GM21360 (cell line): ENCODE results near the gene EGR4.

Experiments used
- ATAC-seq: cut with Tn5 transposase; IDR thresholded peaks from one replicate; pipeline ENCODE4 v1.9.1; 2021; ENCODE audit warnings: mild to moderate bottlenecking, moderate library complexity; ENCODE audit not compliant: unreplicated experiment

The EGR4 gene

GRCh38 chr2:73290049-73290839 lies 3.1 kb downstream of the EGR4 start:
- ATAC-seq = no peak

GRCh38 chr2:73289304-73289703 lies 4.0 kb downstream of the EGR4 start:
- no peak for ATAC-seq

DNA sequence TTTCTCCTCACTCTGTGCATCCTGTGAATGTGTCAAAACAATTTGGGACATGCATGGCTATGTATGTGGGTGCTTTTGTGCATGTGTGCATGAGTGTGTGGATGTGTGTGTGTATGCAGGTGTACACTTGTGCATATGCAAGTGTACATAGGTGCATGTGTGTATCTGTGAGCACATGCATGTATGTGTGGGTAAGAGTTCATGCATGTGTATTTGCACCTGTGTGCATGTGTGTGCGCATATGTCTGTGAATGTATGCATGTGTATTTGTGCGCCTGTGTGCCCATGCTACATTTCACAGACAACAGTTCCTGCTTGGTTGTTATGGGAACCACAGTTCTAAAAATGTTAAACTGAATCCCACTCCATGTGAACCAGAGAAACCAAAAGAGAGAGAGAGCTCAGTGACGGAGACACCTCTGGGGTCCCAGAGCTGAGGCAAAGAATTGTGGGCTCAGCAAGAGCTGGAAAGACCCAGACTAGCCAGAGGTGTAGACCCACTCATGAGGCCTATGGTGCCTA lies 7.2 kb downstream of the EGR4 start:
- ATAC-seq = no peak

- ATAC-seq = peak; percentile 47
Measured at GRCh38 chr2:73285159-73285739, 8.1 kb downstream of the EGR4 start.

- ATAC-seq = peak; percentile 61
Measured at GRCh38 chr2:73284296-73285158, 8.8 kb downstream of the EGR4 start, which contains the start of gene FBXO41. Gene FBXO41 (minus strand): TSS chr2:73284478. CDS start chr2:73269630, 14,848 bp downstream.

- ATAC-seq = peak; percentile 19
Measured at GRCh38 chr2:73283545-73284295, 9.6 kb downstream of the EGR4 start.

DNA sequence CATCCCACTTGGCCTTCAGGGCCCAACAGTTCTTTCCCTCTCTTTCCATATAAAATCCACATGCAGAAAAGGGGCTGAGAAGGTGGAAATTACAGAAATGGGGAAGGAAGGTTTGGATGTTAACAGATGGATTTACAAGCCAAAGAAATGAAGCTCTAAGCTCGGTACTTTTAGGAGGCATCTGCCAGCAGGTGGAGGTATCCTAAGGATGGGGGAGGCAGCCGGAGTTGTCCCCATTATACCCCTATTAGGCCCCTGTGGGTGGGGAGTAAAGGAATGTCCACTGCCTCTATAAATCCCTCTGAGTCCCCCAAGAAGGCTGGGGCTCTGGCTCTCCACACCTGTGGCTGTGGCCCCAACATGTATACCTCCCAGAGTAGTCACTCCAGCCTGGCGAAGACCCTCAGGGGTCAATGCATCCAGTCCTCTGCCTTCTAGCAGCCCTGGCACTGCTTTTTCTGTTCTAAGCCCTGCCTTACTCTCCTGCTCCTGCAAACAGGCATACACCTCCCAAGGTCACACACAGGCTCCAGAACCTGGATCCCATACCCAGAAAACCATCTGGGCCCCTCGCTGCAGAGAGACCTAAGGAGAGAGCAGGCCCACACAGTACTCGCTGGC lies 10.3 kb downstream of the EGR4 start:
- ATAC-seq = no peak

DNA sequence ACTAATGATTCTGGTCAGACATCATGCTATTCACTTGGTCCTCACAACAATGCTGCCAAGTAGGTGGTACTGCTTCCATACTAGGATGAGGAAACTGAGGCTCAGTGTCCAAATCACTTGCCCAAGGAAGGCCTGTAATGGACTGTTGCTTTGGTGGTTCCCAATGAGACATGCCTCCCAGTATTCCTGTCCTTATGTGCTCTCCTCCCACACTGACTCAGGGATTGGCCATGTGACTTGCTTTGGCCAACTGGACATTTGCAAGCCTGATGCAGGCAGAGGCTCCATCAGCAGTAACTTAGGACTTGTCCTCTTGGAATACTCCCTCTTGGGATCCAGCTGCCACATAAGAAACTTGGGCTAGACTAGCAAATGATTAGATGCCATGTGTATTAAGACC lies 12.1 kb downstream of the EGR4 start:
- ATAC-seq = no peak

GRCh38 chr2:73279852-73280251 lies 13.5 kb downstream of the EGR4 start:
- ATAC-seq = no peak

DNA sequence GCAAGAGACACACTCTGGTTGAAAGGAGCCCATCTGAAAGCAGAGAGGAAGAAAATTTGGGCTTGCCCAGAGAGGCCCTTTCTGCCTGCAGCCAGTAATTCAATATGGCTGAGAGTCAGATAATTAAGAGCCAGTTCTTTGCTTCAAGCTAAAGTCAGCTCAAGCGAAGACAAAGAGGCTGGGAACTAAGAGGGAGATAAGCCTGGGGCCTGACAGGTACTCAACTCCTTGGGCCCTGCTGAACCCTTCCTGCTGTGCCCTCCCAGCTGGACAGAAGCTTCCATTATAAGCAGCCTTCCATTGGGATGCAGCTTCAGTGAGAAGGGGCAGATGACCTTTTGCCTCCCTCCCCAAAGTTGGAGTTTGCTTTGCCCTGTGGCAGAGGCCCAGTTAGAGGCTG lies 21.1 kb downstream of the EGR4 start:
- ATAC-seq = no peak

DNA sequence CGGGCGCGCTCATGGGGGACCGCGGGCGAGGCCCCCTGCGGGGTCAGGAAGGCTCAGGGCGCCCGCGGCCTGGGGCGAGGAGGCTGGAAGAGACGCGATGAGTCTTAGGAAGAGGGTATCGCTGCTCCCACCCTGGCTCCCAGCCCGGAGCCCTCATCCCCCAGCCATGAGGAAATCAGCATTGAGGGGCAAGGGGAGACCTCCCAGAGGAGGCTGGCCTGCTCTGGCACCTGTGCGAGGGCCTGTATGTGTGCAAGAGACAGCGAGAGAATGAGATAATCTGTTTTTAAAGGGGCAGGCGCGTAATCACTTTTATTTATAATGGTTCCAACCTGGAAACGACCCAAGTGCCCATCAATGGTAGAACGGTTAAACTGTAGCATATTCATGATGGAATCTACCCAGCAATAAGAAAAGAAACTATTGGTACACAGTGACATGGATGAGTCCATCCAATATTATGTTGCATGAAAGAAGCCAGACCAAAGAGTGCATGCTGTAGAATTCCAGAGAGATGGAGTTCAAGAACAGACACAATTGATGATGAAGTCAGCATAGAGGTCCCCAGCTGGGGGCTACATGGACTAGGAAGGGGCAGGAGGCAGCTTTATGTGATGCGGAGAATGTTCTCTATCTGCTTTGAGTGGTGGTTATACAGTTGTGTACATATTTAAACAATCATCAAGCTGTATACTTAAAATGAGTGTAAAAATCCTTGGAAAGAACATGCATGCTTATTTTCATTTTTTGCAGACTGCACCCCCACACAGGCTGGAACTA lies 23.5 kb downstream of the EGR4 start:
- ATAC-seq = no peak

DNA sequence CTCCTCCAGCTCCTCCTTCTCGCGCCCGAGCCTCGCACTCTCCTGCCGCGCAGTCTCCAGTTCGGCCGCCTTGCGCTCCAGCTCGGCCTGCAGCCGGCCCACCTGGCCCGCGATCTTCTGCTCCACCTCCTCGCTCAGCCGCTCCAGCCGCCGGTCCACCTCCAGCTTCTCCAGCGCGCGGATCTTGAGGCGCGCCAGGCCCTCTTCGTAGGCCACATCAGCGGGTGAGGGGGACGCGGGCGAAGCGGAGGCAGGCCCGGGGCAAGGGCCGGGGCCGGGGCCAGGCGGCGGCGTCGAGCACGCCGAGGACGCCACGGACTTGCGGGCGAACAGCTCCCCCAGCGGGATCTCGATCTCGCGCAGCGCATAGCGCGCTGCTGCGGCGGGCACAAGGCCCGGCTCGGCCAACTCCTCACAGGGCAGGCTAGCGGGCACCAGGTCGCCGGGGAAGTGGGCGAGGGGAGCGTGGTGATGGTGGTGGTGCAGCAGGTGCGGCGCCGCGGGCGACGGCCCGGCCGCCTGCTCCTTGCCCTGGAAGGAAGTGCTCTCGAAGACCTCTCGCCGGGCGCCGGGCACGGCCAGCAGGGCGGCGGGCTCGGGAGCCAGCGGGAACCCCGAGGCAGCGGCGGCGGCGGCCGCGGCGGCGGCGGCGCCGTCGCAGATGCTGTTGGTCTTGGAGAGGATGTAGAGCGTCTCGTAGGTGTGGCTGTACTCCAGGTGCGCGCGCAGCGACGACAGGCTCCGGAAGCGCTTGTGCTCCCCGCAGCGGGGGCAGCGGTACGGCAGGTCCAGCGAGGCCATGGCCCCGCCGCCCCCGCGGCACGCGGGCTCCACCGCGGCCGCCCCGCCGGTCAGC lies 24.3 kb downstream of the EGR4 start:
- ATAC-seq = no peak

DNA sequence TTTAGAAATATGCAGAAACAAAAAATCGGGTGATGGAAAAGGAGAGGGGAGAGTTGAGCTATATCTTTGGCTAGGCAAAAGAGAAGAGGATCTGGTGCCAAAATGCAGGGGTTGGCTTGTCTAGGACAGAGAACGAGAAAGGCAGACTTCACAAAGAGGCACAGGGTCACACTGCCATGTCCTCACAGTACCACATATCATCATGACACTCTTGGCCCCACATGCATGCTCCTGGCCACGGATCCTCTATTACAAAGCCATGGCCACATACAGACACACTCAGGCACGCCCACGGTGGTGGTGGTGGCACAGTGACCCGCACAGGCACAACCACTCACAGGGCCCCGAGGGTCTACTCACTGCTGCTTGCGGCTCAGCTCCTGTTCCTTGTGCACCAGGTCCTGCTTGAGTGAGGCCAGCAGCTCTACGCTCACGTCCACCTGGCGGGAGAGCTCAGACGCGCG lies 24.9 kb downstream of the EGR4 start:
- ATAC-seq = no peak

DNA sequence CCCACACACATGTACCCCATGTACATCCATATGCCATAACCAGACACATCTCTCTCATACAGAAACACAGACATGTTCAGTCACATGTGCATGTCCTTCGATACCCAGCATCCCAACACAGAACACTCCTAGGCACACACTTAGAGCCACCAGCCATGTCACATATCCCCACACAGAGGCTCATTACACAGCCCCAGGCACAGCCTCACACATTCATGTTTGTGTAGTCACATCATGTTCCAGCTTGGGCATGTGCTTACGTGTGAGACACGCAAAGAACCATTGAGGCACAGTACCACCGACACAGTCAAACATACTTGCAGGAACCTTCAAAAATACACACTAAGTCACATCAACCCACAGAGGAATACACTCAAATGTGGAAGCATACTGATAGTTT lies 26.3 kb downstream of the EGR4 start:
- no peak for ATAC-seq

DNA sequence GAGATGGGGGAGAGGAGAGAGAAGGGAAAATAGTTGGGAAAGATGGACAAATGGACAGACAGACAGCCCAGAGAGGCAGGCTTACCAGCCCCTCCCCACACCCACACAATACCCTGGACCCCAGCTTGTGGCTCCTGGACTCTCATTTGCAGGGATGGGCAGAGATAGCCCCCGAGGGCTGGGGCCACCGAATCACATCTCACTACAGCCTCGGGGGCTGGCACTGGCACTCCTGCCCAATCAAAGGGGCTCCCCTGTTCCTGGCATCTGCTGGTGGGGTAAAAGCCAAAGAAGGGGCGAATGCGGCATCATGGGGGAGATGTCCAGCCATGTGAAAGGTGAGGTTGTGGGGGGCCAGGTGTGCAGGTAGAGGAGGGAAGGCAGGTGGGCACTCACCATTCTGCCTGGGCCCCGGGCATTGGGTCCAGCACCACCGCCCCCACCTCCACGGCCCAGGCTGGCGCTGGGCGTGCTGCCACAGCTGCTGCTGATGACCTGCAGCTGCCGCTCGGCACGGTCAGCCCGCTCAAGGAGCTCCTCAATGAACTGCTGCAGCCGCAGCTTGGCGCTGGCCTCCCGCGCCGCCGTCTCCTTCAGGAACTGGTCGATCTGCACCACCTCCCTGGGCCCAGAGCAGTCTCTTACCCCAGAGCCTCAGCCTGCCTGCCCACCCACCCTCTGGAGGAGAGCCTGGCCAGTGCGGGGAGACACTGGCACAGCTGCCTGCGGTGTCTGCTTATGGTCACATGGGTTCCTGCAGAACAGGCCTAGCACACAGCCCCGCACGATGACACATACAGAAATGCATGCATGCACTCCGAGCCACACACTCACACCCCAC lies 27.1 kb downstream of the EGR4 start:
- no peak for ATAC-seq

DNA sequence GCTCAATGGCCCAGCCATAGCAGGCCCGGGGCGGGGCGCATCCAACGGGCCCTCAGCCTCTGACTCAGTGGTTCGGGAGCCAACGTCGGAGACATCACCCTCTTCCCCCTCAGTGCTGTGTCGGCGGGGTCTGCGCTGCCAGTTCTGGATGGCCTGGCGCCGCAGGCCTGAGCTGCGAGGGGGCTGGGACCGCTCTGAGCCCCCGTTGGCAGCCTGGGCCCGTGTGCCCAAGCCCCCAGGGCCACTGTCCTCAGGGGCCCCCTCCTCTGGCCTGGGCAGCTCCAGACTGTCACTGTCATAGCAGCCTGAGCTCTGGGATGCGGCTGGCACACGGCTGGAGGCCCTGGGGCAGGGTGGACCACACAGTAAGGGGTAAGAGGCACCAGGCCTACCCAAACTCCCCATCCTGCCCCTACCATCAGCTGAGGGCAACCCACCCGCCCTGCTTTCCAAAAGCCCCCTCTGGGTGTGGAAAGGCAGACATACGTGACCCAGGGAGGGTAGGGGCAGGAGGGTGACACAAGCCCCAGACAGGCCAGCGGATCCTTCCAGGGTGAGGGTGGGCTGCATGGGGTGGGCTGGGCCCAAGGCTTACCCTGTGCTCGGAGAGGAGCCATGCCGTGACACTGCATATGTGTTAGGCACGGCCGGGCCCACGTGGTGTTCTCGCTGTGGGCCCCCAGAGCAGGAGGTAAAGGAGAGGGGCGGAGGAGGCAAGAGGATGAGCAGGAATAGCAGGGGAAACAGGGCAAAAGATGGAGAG lies 27.9 kb downstream of the EGR4 start:
- ATAC-seq = no peak

GRCh38 chr2:73264783-73265182 lies 28.6 kb downstream of the EGR4 start:
- ATAC-seq = no peak
